Measurements from ENCODE around the gene DFFB. TPM values are rescaled to one million over a fixed set of nuclear protein-coding genes. Genes with fewer than 3 reads are reported as not detected.

The DFFB gene
- polyA plus RNA-seq, 1 donor from 2014 or later, result 20.2 TPM

DNA sequence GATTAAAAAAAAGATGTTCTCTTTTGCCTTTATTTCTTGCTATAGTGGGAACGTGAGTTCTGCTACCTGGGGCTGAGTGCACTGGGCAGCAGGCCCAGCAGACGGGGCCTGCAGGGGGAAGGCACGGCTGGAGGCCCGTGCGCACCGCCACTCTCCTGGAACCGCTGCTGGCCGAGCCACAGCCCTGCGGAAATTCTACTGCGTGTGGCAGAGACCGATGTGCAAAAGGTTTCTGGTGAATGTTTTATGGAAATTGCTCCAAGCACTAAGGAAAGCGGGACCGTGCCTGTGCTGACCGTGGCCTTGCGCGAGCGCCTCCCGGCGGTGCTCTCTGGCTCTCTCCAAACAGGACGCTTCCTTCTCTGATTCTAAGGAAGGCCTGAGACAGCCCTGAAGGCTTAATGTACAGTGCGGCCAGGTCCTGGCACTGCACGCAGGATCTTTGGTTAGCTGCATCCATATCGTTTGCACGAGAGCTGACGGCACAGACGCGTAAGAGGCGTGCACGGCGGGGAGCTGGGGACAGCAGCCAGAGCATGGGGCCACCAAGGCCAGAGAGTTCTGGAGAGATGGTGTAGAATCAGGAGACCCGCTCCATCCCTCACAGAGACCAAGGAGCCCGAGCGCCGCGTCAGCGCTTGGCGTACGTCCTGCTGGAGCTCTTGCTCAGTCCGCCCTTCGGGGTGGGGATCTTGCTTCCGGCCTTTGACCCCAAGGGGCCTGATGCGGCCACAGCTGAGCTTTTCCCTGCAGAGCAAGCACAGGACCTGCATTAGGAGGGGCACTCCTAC is 42.3 kb upstream of the DFFB start:
- Histone ChIP-seq H3K27ac (ENCODE audit: low read length) (no peak overlapping the region), H3K36me3 (ENCODE audit: insufficient read depth, low read length) (no peaks in the 10 kb centered on the region), H3K4me2 (ENCODE audit: low read length) (no peak overlapping the region), H3K9me2 (ENCODE audit: insufficient read depth, low read length) (no peaks in the 10 kb centered on the region), H3K9ac (ENCODE audit: low read length) (no peak overlapping the region), H3F3A (ENCODE audit: insufficient read depth, low read length, poor library complexity, severe bottlenecking) (no peaks in the 10 kb centered on the region), H3K27me3 (ENCODE audit: insufficient read depth, low read depth, low read length) (no peaks in the 10 kb centered on the region), H3K79me2 (replicated peaks; ENCODE audit: insufficient read depth, low read length) (no peaks in the 10 kb centered on the region), H3K4me3 (ENCODE audit: low read length) (no peak overlapping the region), H4K20me1 (ENCODE audit: insufficient read depth) (no peaks in the 10 kb centered on the region), H2AFZ (ENCODE audit: low read depth, low read length) (no peak overlapping the region), H3K9me3 (ENCODE audit: low read length) (no peaks in the 10 kb centered on the region)
- TF ChIP-seq TAF1 (IDR thresholded peaks at IDR 0.05; ENCODE audit: low read depth) (no peak), MXI1 (conservative IDR thresholded peaks at IDR 0.05; ENCODE audit: poor library complexity, severe bottlenecking) (no peak), EZH2 (IDR thresholded peaks at IDR 0.05; ENCODE audit: borderline replicate concordance, insufficient read depth, low read length, poor library complexity, severe bottlenecking) (no peak), REST (IDR thresholded peaks at IDR 0.05; ENCODE audit: borderline replicate concordance) (no peak), POLR2AphosphoS5 (IDR thresholded peaks at IDR 0.05) (no peak), EP300 (conservative IDR thresholded peaks at IDR 0.05; ENCODE audit: poor library complexity, severe bottlenecking) (no peak), RAD21 (conservative IDR thresholded peaks at IDR 0.05) (no peak), SMC3 (conservative IDR thresholded peaks at IDR 0.05; ENCODE audit: poor library complexity) (no peak)
- TF ChIP-seq, protein P1, sequence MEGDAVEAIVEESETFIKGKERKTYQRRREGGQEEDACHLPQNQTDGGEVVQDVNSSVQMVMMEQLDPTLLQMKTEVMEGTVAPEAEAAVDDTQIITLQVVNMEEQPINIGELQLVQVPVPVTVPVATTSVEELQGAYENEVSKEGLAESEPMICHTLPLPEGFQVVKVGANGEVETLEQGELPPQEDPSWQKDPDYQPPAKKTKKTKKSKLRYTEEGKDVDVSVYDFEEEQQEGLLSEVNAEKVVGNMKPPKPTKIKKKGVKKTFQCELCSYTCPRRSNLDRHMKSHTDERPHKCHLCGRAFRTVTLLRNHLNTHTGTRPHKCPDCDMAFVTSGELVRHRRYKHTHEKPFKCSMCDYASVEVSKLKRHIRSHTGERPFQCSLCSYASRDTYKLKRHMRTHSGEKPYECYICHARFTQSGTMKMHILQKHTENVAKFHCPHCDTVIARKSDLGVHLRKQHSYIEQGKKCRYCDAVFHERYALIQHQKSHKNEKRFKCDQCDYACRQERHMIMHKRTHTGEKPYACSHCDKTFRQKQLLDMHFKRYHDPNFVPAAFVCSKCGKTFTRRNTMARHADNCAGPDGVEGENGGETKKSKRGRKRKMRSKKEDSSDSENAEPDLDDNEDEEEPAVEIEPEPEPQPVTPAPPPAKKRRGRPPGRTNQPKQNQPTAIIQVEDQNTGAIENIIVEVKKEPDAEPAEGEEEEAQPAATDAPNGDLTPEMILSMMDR (IDR thresholded peaks at IDR 0.05; ENCODE audit: poor library complexity, severe bottlenecking), result no peak

DNA sequence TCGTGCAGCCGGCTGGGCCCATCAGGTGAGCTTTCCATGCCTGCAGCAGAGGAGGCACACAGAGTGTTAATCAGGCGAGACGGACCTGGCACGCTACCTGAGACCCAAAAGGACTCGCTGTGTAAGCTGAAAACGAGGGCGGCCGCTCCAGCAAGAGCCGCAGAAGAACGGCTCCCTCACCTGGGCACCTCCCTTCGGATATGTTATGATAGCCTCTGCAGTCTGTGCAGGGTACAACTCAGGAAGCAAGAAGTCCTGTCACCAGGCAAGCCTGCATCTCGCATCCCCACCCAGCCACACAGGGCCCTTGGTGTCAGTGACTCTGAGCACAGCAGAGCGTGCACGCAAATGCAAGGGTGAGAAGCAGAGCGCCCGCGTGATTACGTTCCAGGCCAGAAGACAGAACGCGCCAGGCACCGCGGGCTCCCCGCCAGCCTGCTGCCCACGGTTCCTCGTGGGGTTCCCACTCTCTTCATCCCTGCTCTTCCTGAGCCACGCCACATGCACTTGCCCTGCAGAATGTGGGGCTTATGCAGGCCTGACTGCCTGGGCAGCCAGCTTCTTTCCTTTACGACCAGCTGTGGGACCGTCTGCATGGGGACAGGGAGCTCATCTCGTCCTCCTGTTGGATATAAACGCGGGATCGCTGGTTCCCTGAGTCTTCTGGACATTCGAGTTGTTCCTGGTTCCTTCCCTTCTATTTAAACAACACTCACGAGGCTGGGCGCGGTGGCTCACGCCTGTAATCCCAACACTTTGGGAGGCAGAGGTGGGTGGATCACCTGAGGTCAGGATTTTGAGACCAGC is 40.7 kb upstream of the DFFB start:
- TF ChIP-seq TAF1 (IDR thresholded peaks at IDR 0.05; ENCODE audit: low read depth), result no peak
- TF ChIP-seq MXI1 (conservative IDR thresholded peaks at IDR 0.05; ENCODE audit: poor library complexity, severe bottlenecking), result no peak
- TF ChIP-seq, protein P1 (IDR thresholded peaks at IDR 0.05; ENCODE audit: poor library complexity, severe bottlenecking), result no peak
- no peak for TF ChIP-seq SMC3 (conservative IDR thresholded peaks at IDR 0.05; ENCODE audit: poor library complexity)
- TF ChIP-seq RAD21 (conservative IDR thresholded peaks at IDR 0.05), result no peak
- no peak for TF ChIP-seq REST (IDR thresholded peaks at IDR 0.05; ENCODE audit: borderline replicate concordance)
- TF ChIP-seq POLR2AphosphoS5 (IDR thresholded peaks at IDR 0.05), result no peak
- TF ChIP-seq EZH2 (IDR thresholded peaks at IDR 0.05; ENCODE audit: borderline replicate concordance, insufficient read depth, low read length, poor library complexity, severe bottlenecking), result no peak
- TF ChIP-seq EP300 (conservative IDR thresholded peaks at IDR 0.05; ENCODE audit: poor library complexity, severe bottlenecking), result no peak
- H3K27me3 ChIP-seq (ENCODE audit: insufficient read depth, low read depth, low read length), result no peaks in the 10 kb centered on the region
- no peaks in the 10 kb centered on the region for H3F3A ChIP-seq (ENCODE audit: insufficient read depth, low read length, poor library complexity, severe bottlenecking)
- no peaks in the 10 kb centered on the region for H3K9me2 ChIP-seq (ENCODE audit: insufficient read depth, low read length)
- no peaks in the 10 kb centered on the region for H3K9me3 ChIP-seq (ENCODE audit: low read length)
- H3K36me3 ChIP-seq (ENCODE audit: insufficient read depth, low read length), result no peaks in the 10 kb centered on the region
- no peaks in the 10 kb centered on the region for H3K79me2 ChIP-seq (replicated peaks; ENCODE audit: insufficient read depth, low read length)
- H3K27ac ChIP-seq (ENCODE audit: low read length), result no peak overlapping the region
- H4K20me1 ChIP-seq (ENCODE audit: insufficient read depth), result no peaks in the 10 kb centered on the region
- no peak overlapping the region for H3K4me3 ChIP-seq (ENCODE audit: low read length)
- no peak overlapping the region for H2AFZ ChIP-seq (ENCODE audit: low read depth, low read length)
- H3K4me2 ChIP-seq (ENCODE audit: low read length), result no peak overlapping the region
- no peak overlapping the region for H3K9ac ChIP-seq (ENCODE audit: low read length)

Measured in neural cell (in vitro differentiated cells).